Loucy (cell line): ENCODE data around the gene ISG20L2.

Experiments used
- H2AFZ ChIP-seq: fragments of 200-600 bp; sonication (generic); 2 replicates; pipeline ENCODE4 v1.6.0; 2016; ENCODE audit warnings: antibody characterized with exemption, mild to moderate bottlenecking, low read length, moderate library complexity
- H3F3A ChIP-seq: fragments of 200-600 bp; 2 replicates; pipeline ENCODE4 v1.6.0; 2016; ENCODE audit warnings: antibody characterized with exemption, low read depth, mild to moderate bottlenecking
- H3K27me3 ChIP-seq: fragments of 200-600 bp; sonication (generic); 2 replicates; pipeline ENCODE4 v1.6.1; 2014; ENCODE audit warnings: low read length, mild to moderate bottlenecking; ENCODE audit not compliant: insufficient read depth, poor library complexity, severe bottlenecking
- H3K36me3 ChIP-seq: fragments of 200-600 bp; sonication (generic); 2 replicates; pipeline ENCODE4 v1.6.1; 2016; ENCODE audit warnings: low read length; ENCODE audit not compliant: insufficient read depth
- H3K4me1 ChIP-seq: fragments of 200-600 bp; sonication (generic); 2 replicates; pipeline ENCODE4 v1.5.1; 2014; ENCODE audit warnings: low read length, mild to moderate bottlenecking; ENCODE audit not compliant: insufficient read depth, poor library complexity, severe bottlenecking
- H3K4me2 ChIP-seq: fragments of 200-600 bp; sonication (generic); 2 replicates; pipeline ENCODE4 v1.6.0; 2014; ENCODE audit warnings: antibody characterized with exemption, low read length, low read depth, mild to moderate bottlenecking; ENCODE audit not compliant: poor library complexity, severe bottlenecking
- H3K4me3 ChIP-seq: fragments of 200-600 bp; sonication (generic); 2 replicates; pipeline ENCODE4 v1.5.1; 2014; ENCODE audit warnings: low read length, mild to moderate bottlenecking, mixed read lengths; ENCODE audit not compliant: poor library complexity, severe bottlenecking
- H3K79me2 ChIP-seq: fragments of 200-600 bp; sonication (generic); 2 replicates; pipeline ENCODE4 v1.6.1; 2014; ENCODE audit warnings: low read length; ENCODE audit not compliant: insufficient read depth
- H3K9ac ChIP-seq: fragments of 200-600 bp; sonication (generic); 2 replicates; pipeline ENCODE4 v1.6.0; 2014; ENCODE audit warnings: mild to moderate bottlenecking, low read depth, low read length, moderate library complexity; ENCODE audit not compliant: poor library complexity, severe bottlenecking
- H3K9me2 ChIP-seq: fragments of 200-600 bp; sonication (generic); replicated peaks from 2 replicates; pipeline ENCODE4 v1.6.1; 2016; ENCODE audit warnings: low read depth, low read length, mixed read lengths
- H3K9me3 ChIP-seq: fragments of 200-600 bp; sonication (generic); 2 replicates; pipeline ENCODE4 v1.6.1; 2014; ENCODE audit warnings: mild to moderate bottlenecking, antibody characterized with exemption, low read length, low read depth; ENCODE audit not compliant: insufficient read depth
- H4K20me1 ChIP-seq: fragments of 200-600 bp; sonication (generic); 2 replicates; pipeline ENCODE4 v1.6.0; 2014; ENCODE audit warnings: antibody characterized with exemption, low read length, mild to moderate bottlenecking; ENCODE audit not compliant: insufficient read depth, poor library complexity, severe bottlenecking
- CTCF ChIP-seq: fragments of 200-600 bp; sonication (generic); conservative IDR thresholded peaks from 2 replicates; pipeline ENCODE4 v1.5.1; 2014; ENCODE audit warnings: mild to moderate bottlenecking, antibody characterized with exemption, low read length
- EZH2phosphoT487 ChIP-seq: fragments of 200-600 bp; IDR thresholded peaks from 2 replicates; pipeline ENCODE4 v1.6.1; 2018; ENCODE audit warnings: antibody characterized with exemption, mild to moderate bottlenecking, moderate library complexity, borderline replicate concordance

ISG20L2 gene

GRCh38 chr1:156728599-156729462 is at the start of gene ISG20L2:
Gene ISG20L2, minus strand, starts transcription at chr1:156728766. Its CDS starts 1,114 bp downstream, at chr1:156727652.
- Histone ChIP-seq H3K9ac (peak within 1 kb of the TSS; percentile 94), H3K4me3 (peak within 1 kb of the TSS; percentile 95)

GRCh38 chr1:156777573-156777972 is 49.0 kb upstream of the ISG20L2 start:
- Histone ChIP-seq H4K20me1 (peaks cover 66% of the 10 kb centered on the region), H3K4me2 (peak overlapping the region; percentile 57), H3K4me3 (peak overlapping the region; percentile 2), H2AFZ (no peak overlapping the region), H3K36me3 (peaks cover 19% of the 10 kb centered on the region; the same call in 1 of the 2 replicates), H3K4me1 (peaks cover 37% of the 10 kb centered on the region), H3F3A (no peaks in the 10 kb centered on the region), H3K9ac (peak overlapping the region; percentile 18), H3K9me2 (no peaks in the 10 kb centered on the region), H3K9me3 (no peaks in the 10 kb centered on the region), H3K79me2 (peaks cover 95% of the 10 kb centered on the region), H3K27me3 (no peaks in the 10 kb centered on the region)
- no peak for TF ChIP-seq CTCF
- TF ChIP-seq EZH2phosphoT487: no peak

More at GRCh38 chr1:156728599-156729462, at the start of gene ISG20L2:
- Histone ChIP-seq H3K4me1 (peaks cover 44% of the 10 kb centered on the region), H2AFZ (peak within 1 kb of the TSS; percentile 88), H3K79me2 (peaks cover 55% of the 10 kb centered on the region), H3K4me2 (peak within 1 kb of the TSS; percentile 100), H3K9me3 (no peaks in the 10 kb centered on the region), H3K36me3 (peaks cover 8% of the 10 kb centered on the region; the same call in 1 of the 2 replicates), H3K27me3 (no peaks in the 10 kb centered on the region), H4K20me1 (peaks cover 41% of the 10 kb centered on the region), H3K9me2 (no peaks in the 10 kb centered on the region), H3F3A (no peaks in the 10 kb centered on the region)
- no peak for TF ChIP-seq EZH2phosphoT487
- no peak for TF ChIP-seq CTCF

- Histone ChIP-seq H3K9me3 (no peaks in the 10 kb centered on the region), H2AFZ (no peak overlapping the region), H3F3A (no peaks in the 10 kb centered on the region), H3K4me2 (peak overlapping the region; percentile 57), H3K4me3 (peak overlapping the region; percentile 12), H3K36me3 (peaks cover 12% of the 10 kb centered on the region; the same call in 1 of the 2 replicates), H3K79me2 (peaks cover 95% of the 10 kb centered on the region), H3K27me3 (no peaks in the 10 kb centered on the region), H3K9me2 (no peaks in the 10 kb centered on the region), H3K4me1 (peaks cover 43% of the 10 kb centered on the region), H3K9ac (peak overlapping the region; percentile 18), H4K20me1 (peaks cover 71% of the 10 kb centered on the region)
- TF ChIP-seq EZH2phosphoT487 (no peak), CTCF (no peak)
Observed at GRCh38 chr1:156776942-156777341, 48.4 kb upstream of the ISG20L2 start.
